ENCODE measurements around the gene R3HDM2. TPM values are rescaled to one million over a fixed set of nuclear protein-coding genes. Genes with fewer than 3 reads are reported as not detected.
"Not testable (repeated sequence)": the region's sequence is repeated elsewhere in the genome, so short reads cannot be mapped to it uniquely, and the experiment has no call there.

The R3HDM2 gene
- total RNA-seq, 1 experiment from 2014 or later, result 8.9 TPM

DNA sequence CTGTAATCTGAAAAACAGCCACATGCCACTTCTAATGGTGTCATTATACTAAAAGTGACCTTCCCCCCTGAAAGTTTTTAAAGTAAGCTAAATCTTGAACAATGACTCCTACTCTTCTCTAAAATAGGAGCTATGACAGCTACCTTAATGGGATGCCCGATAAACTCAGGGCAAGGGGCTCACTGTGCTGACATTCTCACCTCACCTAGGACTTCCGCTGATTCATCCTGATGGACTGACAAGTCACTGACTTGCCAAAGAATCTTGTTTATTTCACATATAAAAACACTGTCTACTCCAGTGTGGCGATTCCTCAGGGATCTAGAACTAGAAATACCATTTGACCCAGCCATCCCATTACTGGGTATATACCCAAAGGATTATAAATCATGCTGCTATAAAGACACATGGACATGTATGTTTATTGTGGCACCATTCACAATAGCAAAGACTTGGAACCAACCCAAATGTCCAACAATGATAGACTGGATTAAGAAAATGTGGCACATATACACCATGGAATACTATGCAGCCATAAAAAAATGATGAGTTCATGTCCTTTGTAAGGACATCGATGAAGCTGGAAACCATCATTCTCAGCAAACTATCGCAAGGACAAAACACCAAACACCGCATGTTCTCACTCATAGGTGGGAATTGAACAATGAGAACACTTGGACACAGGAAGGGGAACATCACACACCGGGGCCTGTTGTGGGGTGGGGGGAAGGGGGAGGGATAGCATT is 31.0 kb downstream of the R3HDM2 start:
- in situ Hi-C loops (cut with HindIII; ENCODE audit: low sequenced_read_pairs); DNase-seq (ENCODE audit: low spot score): not testable (repeated sequence)

DNA sequence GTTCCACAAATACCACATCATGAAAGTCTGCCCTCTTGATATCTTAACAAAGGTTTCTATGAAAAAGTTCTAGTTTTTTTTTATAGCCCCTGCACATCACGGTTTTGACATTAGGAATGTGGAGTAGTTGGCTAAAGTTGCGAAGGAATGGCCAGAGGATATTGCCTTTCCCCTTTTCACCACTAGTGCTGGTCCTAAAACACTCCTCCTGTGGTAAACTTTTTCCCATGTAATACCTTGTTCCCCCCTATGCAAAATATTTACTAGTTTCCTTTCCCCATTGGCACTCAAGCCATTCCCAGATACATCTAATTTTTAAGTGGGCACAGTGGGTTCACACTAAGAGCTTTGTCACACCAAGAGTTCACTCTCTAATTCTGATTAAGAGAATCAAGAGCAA is 33.4 kb downstream of the R3HDM2 start:
- in situ Hi-C loops (cut with HindIII; ENCODE audit: low sequenced_read_pairs), result no loop called here
- no peak for DNase-seq (ENCODE audit: low spot score)

DNA sequence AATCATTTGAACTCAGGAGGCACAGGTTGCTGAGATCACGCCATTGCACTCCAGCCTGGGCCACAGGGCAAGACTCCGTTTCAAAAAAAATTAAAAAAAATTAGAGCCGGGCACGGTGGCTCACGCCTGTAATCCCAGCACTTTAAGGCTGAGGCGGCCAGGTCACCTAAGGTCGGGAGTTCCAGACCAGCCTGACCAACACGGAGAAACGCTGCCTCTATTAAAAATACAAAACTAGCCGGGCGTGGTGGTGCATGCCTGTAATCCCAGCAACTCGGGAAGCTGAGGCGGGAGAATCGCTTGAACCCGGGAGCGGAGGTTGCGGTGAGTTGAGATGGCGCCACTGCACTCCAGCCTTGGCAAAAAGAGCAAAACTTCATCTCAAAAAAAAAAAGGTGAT is 35.7 kb downstream of the R3HDM2 start:
- no peak for DNase-seq (ENCODE audit: low spot score)
- in situ Hi-C loops (cut with HindIII; ENCODE audit: low sequenced_read_pairs), result no loop called here

DNA sequence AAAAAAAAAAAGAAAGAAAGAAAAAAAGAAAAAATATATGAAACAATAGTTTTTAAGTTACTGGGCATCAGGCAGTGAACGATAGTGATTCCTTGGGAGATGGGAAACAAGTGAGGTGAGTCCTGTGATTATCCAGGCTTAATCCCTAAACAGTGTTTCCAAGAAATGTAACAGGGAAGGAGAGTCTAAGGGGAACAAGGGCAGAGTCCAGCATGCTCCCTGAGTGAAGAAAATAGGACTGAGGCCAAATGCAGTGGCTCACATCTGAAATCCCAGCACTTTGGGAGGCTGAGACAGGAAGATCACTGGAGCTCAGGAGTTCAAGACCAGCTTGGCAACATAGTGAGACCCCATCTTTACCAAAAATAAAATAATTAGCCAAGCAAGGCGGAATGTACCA is 40.7 kb downstream of the R3HDM2 start:
- DNase-seq (ENCODE audit: low spot score), result no peak
- in situ Hi-C loops (cut with HindIII; ENCODE audit: low sequenced_read_pairs), result no loop called here

DNA sequence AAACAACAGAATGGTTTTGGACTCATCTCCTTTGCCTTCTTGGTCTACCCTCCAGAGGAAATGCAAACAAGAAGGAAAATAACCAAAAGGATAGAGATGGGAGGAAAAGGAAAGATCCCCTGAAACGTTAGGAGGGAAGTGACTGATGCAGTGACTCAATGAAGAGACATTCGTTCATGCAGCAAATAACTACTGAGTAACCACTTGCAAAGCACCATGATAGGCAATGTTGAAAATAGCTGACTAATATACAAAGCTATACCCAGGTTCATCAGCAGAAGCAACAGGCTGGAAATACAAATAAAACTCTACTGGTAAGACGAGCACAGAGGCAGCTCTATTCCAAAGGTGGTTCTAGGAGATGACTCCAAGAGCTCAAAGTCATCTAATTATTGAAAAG is 41.8 kb downstream of the R3HDM2 start:
- DNase-seq (ENCODE audit: low spot score), result no peak
- in situ Hi-C loops (cut with HindIII; ENCODE audit: low sequenced_read_pairs), result no loop called here

DNA sequence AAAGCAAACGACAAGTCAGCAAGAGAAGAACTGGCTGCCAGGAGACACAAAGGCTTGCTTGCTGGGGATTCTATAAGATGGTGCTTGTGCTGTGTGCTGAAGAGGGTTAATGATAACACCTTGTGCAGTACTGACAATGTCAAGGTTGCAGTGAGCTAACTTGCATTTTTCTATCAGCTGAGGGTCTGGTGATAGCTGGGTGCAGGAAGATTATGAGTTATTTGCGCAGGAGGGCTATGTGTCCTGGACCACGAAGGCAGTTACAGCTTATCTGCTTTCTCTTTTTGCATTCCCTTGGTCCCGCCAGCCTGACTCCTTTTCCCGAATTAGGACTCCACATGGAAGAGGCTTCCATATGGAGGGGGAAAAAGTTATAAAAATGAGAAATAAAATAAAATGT is 42.4 kb downstream of the R3HDM2 start:
- no peak for DNase-seq (ENCODE audit: low spot score)
- in situ Hi-C loops (cut with HindIII; ENCODE audit: low sequenced_read_pairs), result no loop called here

DNA sequence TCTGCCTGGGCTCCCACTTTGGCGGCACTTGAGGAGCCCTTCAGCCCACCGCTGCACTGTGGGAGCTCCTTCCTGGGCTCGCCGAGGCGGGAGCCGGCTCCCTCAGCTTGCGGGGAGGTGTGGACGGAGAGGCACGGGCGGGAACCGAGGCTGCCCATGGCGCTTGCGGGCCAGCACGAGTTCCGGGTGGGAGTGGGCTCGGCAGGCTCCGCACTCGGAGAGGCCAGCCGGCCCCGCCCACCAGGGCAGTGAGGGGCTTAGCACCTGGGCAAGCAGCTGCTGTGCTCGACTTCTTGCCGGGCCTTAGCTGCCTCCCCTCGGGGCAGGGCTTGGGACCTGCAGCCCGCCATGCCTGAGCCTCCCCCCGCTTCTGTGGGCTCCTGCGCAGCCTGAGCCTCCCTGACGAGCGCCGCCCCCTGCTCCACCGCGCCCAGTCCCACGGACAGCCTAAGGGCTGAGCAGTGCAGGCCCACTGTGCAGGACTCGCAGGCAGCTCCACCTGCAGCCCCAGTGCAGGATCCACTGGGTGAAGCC is 44.6 kb downstream of the R3HDM2 start:
- DNase-seq (ENCODE audit: low spot score), result no peak
- in situ Hi-C loops (cut with HindIII; ENCODE audit: low sequenced_read_pairs), result no loop called here

DNA sequence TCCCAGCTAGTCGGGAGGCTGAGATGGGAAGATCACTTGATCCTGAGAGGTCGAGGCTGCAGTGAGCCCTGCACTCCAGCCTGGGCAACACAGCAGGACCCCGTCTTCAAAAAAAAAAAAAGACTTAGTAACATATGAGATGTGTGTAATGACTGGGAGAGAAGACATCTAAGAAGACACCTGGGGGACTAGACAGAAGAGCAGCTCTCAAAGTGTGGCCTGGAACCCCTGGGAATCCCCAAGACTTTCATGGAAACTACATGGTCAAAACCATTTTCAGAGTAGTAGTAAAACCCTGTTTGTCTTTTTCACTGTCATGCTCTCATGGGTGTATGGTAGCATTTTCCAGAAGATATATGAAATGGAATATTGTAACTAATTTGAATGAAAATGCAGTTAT is 45.3 kb downstream of the R3HDM2 start:
- no peak for DNase-seq (ENCODE audit: low spot score)
- in situ Hi-C loops (cut with HindIII; ENCODE audit: low sequenced_read_pairs), result no loop called here

DNA sequence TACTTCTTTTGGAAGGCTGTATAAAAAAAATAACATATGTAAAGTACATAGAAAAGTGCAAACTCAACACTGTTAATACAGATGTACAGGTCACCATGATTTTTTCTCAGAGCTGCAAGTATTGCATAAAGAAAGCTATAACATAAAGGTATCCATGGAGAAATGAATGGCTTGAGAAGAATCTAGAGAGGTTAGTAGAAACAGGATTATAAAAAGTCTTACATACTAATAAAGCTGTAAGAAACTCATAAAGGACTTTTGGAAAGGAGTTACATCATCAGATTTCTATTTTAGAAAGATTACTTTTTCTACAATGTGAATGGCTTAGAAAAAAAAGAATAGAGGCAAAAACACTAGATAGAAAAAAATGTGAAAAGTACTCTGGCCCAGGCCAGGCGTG is 46.4 kb downstream of the R3HDM2 start:
- no peak for DNase-seq (ENCODE audit: low spot score)
- in situ Hi-C loops (cut with HindIII; ENCODE audit: low sequenced_read_pairs), result no loop called here

DNA sequence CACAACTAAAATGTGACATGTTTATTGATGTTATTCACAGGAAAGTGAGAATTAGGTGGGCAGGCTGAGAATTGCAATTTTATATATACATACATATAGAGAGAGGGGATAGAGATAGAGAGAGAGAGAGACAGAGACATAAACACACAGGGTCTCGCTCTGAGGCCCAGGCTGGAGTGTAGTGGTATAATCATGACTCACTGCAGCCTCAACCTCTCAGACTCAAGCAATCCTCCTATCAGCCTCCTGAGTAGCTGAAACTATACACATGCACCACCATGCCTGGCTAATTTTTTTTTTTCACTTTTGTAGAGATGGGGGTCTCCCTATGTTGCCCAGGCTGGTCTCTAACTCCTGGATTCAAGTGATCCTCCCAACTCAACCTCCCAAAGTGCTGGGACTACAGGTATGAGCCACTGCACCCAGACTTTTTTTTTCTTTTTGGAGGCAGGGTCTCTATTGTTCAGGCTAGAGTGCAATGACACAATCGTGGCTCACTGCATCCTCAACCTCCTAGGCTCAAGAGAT is 49.1 kb downstream of the R3HDM2 start:
- in situ Hi-C loops (cut with HindIII; ENCODE audit: low sequenced_read_pairs), result no loop called here
- no peak for DNase-seq (ENCODE audit: low spot score)

DNA sequence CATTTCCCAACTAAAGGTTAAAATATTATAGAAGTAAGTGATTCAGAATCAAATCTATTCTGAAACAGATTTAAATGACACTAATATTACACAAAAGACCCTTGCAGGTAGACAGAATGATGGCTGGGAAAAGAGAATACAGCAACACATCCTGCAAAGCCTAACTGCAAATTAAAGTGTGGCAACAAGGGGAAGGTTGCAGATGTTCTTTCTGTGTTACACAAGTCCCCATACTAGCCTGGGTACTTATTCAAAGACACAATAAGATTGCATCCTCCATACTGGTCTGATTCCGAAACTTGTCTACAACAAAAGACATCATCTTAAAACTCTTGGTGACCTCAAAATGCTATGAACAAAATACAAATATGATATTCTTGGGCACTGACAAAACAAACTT is 50.5 kb downstream of the R3HDM2 start:
- no peak for DNase-seq (ENCODE audit: low spot score)
- in situ Hi-C loops (cut with HindIII; ENCODE audit: low sequenced_read_pairs), result no loop called here

DNA sequence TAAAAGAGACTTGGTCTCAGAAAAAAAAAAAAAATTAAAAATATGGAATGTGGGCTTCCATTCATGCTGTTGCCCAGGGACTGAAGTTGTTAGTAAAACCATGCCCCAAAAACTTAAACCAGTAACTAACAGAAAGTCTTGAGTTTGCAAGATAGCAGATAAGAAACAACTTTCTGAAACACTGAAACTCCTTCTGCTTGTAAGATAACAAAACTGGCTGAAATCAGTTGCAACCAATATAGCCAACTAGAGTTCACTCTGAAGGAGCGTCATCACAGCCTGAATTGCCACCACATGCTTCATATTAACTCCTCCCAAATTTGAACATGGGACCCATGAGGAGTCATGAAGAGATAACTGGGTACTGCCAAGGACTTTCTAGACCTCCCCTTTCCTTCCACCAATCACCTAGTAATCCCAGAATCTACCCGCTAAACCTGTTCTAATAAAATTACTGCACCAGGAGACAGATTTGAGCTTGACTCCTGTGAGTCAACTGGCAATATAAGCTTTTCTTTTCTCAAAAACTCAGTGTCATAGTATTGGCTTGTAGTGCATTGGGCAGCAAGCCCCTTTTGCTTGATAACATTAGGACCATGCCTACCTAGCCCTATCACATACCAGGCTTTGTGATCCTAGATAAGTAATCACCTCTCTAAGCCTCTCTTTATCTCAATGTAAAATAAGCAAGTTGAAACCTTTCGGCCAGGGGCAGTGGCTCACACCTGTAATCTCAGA is 53.6 kb downstream of the R3HDM2 start:
- DNase-seq (ENCODE audit: low spot score), result no peak
- in situ Hi-C loops (cut with HindIII; ENCODE audit: low sequenced_read_pairs), result no loop called here

DNA sequence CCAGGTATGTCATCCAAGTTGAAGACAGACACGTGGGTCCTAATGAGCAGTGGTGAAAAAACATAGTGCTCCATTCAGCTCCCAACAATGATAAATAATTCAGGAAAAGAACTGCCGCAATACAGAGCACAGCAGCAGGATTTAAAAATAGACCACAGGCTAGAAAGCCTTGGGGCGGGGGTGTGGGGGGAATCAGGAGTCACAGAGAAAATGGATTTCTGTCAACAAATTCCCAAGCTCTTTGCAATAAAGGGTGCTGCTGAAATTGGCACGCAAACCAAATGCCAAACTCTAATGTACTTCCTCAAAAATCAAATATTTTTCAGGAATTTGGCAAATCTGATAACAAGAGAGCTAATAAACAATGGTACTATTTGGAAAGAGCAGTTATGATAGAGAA is 58.6 kb downstream of the R3HDM2 start:
- in situ Hi-C loops (cut with HindIII; ENCODE audit: low sequenced_read_pairs), result no loop called here
- DNase-seq (ENCODE audit: low spot score), result no peak

DNA sequence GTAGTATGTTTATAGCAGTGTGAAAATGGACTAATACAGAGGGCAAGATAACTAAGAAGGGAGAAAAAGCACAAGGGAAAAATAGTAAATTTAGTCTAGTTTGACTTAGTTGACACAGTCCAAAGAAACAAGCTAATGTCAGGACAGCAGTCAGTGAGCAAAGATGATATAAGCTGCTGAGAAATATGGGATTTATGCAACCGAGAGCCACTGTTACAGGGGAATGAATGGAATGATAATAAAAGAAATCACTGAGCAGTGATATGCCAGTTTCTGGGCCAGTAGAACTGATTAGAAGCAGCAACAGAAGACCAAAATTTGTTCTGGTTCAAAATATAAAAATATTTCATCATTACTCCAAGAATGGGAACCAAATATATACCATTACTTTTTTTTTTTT is 60.1 kb downstream of the R3HDM2 start:
- in situ Hi-C loops (cut with HindIII; ENCODE audit: low sequenced_read_pairs), result no loop called here
- no peak for DNase-seq (ENCODE audit: low spot score)

DNA sequence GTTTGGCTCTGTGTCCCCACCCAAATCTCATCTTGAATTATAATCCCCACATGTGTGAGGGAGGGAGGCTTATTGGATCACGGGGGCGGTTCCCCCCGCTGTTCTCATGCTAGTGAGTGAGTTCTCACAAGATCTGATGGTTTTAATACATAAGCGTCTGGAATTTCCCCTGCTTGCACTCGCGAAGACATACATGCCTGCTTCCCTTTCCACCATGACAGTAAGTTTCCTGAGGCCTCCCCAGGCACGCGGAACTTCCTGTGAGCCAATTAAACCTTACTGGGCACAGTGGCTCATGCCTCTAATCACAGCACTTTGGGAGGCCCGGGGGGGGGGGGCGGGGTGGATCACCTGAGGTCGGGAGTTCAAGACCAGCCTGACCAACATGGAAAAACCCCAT is 60.8 kb downstream of the R3HDM2 start:
- in situ Hi-C loops (cut with HindIII; ENCODE audit: low sequenced_read_pairs), result no loop called here
- no peak for DNase-seq (ENCODE audit: low spot score)

DNA sequence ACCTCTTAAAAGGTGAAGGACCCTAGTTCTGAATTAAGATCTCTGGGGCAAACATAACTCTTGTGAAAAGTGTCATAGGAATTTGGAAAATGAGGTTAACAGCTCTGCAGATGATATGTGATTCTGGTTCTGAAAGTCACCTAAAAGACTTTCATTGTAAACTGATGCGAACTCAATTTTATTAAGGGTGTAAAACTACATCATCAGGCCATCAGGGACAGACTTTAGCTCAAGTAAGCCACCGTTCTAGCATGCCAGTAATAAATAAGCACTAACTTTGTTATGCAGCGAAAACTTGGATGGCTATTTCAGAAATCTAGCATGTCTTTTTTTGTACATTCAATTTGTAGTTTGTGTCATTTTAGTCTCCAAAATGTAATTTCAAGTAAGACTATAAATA is 61.6 kb downstream of the R3HDM2 start:
- in situ Hi-C loops (cut with HindIII; ENCODE audit: low sequenced_read_pairs), result no loop called here
- no peak for DNase-seq (ENCODE audit: low spot score)

DNA sequence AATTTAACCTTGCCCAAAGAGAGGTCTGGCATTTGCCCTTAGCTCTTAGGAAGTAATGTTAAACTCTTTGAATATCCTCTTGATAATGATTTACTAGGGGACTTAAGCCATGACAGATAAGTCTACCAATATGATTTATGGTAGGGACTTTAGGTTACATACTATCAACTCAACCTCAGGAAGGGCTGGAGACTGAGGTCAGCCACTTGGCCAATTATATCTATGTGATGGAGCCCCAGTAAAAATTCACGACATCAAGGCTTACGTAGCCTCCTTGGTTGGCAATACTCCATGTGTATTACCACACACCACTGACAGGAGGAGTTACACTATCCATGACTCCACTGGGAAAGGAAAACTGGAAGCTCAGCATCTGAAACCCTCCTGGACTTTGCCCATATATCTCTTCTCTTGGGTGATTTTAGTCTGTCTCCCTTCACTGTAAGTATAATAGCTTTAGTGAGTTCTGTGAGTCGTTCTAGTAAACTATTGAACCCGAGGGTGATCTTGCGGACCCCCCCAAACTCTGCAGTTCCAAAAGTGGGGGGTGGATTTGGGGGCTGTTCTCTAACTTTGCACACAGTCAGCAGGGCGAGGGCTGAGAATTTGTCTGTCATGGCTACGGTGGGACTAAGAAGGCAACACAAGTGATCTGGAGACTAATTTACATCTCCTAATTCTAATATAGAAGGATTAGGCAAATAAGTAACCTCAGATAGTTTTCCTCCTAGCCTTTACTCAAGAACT is 62.3 kb downstream of the R3HDM2 start:
- no peak for DNase-seq (ENCODE audit: low spot score)

DNA sequence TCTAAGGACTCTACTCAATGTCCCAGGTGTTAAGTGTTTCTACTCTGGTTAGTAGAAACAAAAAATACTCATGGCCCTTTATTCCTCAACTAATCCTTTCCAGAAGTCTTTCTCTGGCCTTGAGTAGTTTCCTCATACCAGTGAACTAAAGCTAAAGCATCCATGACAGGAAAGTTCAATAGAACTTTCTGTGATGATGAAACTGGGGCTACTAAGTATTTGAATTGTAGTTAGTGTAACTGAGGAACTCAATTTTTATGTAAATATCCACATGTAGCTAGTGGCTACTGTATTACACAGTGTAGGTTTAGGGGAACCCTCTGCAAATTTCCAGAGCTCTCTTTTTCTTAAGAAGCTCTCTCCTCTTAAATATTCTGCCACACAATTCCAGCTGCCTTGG is 63.7 kb downstream of the R3HDM2 start:
- DNase-seq (ENCODE audit: low spot score), result no peak
- in situ Hi-C loops (cut with HindIII; ENCODE audit: low sequenced_read_pairs), result no loop called here

More for the DNA sequence above, 62.3 kb downstream of the R3HDM2 start:
- in situ Hi-C loops (cut with HindIII; ENCODE audit: low sequenced_read_pairs), result no loop called here

DNA sequence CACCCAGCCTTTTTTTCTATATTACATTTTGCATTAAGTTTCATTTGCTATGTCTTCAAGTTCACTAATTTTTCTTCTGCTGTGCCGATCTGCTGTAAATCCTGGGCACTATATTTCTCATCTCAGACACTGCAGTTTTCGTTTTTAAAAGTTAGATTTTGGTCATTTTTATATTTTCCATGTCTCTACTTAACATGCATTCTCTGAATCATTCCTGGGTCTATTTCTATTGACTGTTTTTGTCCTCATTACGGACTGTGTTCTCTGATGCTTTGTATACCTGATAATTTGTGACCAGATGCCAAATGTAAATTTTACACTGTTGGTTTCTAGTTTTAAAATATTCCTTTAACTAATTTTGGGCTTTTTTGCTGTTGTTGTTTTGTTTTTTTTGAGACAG is 64.5 kb downstream of the R3HDM2 start:
- no peak for DNase-seq (ENCODE audit: low spot score)
- in situ Hi-C loops (cut with HindIII; ENCODE audit: low sequenced_read_pairs), result no loop called here

DNA sequence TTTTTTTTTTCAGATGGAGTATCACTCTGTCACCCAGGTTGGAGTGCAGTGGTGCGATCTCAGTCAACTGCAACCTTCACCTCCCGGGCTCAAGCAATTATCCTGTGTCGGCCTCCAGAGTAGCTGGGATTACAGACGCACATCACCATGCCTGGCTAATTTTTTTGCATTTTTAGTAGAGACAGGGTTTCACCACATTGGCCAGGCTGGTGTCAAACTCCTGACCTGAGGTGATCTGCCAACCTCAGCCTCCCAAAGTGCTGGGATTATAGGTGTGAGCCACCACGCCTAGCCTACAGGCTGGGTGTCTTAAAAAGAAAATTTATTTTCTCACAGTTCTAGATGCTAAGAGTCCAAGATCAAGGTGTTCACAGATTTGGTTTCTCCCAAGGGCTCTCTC is 66.7 kb downstream of the R3HDM2 start:
- in situ Hi-C loops (cut with HindIII; ENCODE audit: low sequenced_read_pairs); DNase-seq (ENCODE audit: low spot score): not testable (repeated sequence)
